B cell (primary cell): Measurements from ENCODE around the gene ELMO1. TPM values are rescaled to one million over a fixed set of nuclear protein-coding genes. Genes with fewer than 3 reads are reported as not detected.

Experiments
- ATAC-seq: fragments of 200-7000 bp; cut with Tn5 transposase; one replicate; pipeline ENCODE4 v1.10.0; 2021; ENCODE audit warnings: low read depth, mild to moderate bottlenecking, moderate number of reproducible peaks, moderate library complexity
- CTCF ChIA-PET: fragments of 350-600 bp; sonication (Branson Sonifier 250); formaldehyde crosslinking; loops from one replicate; lab custom pipeline; 2021; ENCODE audit warnings: antibody characterized with exemption, inconsistent platforms; lab: Charles Lee
- POLR2A ChIA-PET: fragments of 350-600 bp; sonication (Branson Sonifier 250); formaldehyde crosslinking; loops from one replicate; lab custom pipeline; 2021; ENCODE audit warnings: antibody characterized with exemption; lab: Charles Lee
- DNase-seq: peaks from one replicate; pipeline ENCODE4 v3.0.0; 2013
- H2AFZ ChIP-seq: 2 replicates; pipeline ENCODE4 v1.6.1; 2012; ENCODE audit warnings: mild to moderate bottlenecking, low read depth, low read length; ENCODE audit not compliant: insufficient read depth, poor library complexity, severe bottlenecking
- H3K27ac ChIP-seq, 2 donors: 1 replicate in 1 of 2; 2 replicates in 1 of 2; pipeline ENCODE4 v1.5.1; 2012 to 2013; ENCODE audit warnings: low read length in 2 of 2, mild to moderate bottlenecking in 2 of 2, moderate library complexity in 1 of 2
- H3K27me3 ChIP-seq, 4 experiments: fragments of 200-600 bp in 1 of 4; sonication (generic) in 1 of 4; replicated peaks in 1 of 4; 1 replicate in 2 of 4; 2 replicates in 2 of 4; pipeline versions ENCODE4 v1.6.1 to v1.7.0; 2013 to 2016; ENCODE audit warnings: low read length in 3 of 4, mild to moderate bottlenecking in 2 of 4, mixed read lengths in 1 of 4, moderate library complexity in 1 of 4; ENCODE audit not compliant: insufficient read depth in 4 of 4, control insufficient read depth in 3 of 4; ENCODE audit errors: control extremely low read depth in 1 of 4
- H3K36me3 ChIP-seq, 2 experiments: replicated peaks in 1 of 2; 1 replicate in 1 of 2; 2 replicates in 1 of 2; pipeline versions ENCODE4 v1.6.1 to v1.7.1; 2013; ENCODE audit warnings: low read length in 1 of 2; ENCODE audit not compliant: insufficient read depth in 2 of 2, control insufficient read depth in 1 of 2; ENCODE audit errors: control extremely low read depth in 1 of 2, extremely low read depth in 1 of 2
- H3K4me1 ChIP-seq, 2 donors: fragments of 200-600 bp in 1 of 2; sonication (generic) in 1 of 2; 1 replicate in 1 of 2; 2 replicates in 1 of 2; pipeline versions ENCODE4 v1.5.1 to v1.6.1; 2013 to 2017; ENCODE audit warnings: low read length in 2 of 2; ENCODE audit not compliant: control insufficient read depth in 2 of 2, insufficient read depth in 2 of 2
- H3K4me2 ChIP-seq: replicated peaks from 2 replicates; pipeline ENCODE3; 2012; ENCODE audit warnings: mild to moderate bottlenecking, low read depth, low read length; ENCODE audit not compliant: poor library complexity, severe bottlenecking
- H3K4me3 ChIP-seq, 5 experiments: fragments of 200-600 bp in 1 of 5; sonication (generic) in 1 of 5; 1 replicate in 3 of 5; 2 replicates in 2 of 5; pipeline versions ENCODE4 v1.5.1 to v1.7.0; 2011 to 2016; ENCODE audit warnings: low read length in 4 of 5, mild to moderate bottlenecking in 4 of 5, low read depth in 2 of 5, control low read depth in 1 of 5, moderate library complexity in 1 of 5; ENCODE audit not compliant: insufficient read depth in 1 of 5; ENCODE audit errors: control extremely low read depth in 1 of 5, extremely low read depth in 1 of 5
- H3K79me2 ChIP-seq: fragments of 200-600 bp; sonication (generic); one replicate; pipeline ENCODE4 v1.6.0; 2016; ENCODE audit warnings: low read length; ENCODE audit not compliant: control insufficient read depth, insufficient read depth
- H3K9ac ChIP-seq: fragments of 200-600 bp; sonication (generic); 2 replicates; pipeline ENCODE4 v1.6.1; 2017; ENCODE audit warnings: mild to moderate bottlenecking, low read length, moderate library complexity
- H3K9me3 ChIP-seq, 3 donors: one replicate each; pipeline versions ENCODE4 v1.6.1 to v1.7.1; 2013; ENCODE audit warnings: low read length in 2 of 3; ENCODE audit not compliant: control insufficient read depth in 2 of 3, insufficient read depth in 1 of 3; ENCODE audit errors: control extremely low read depth in 1 of 3
- H4K20me1 ChIP-seq: 2 replicates; pipeline ENCODE4 v1.6.0; 2012; ENCODE audit warnings: mild to moderate bottlenecking, low read length; ENCODE audit not compliant: insufficient read depth, control insufficient read depth, poor library complexity, severe bottlenecking
- H3K27ac Mint-ChIP-seq: one replicate; pipeline ENCODE4 v1.8.0; 2021; ENCODE audit warnings: mixed read lengths
- H3K27me3 Mint-ChIP-seq: one replicate; pipeline ENCODE4 v1.8.0; 2021; ENCODE audit warnings: mixed read lengths
- H3K4me1 Mint-ChIP-seq: one replicate; pipeline ENCODE4 v1.8.0; 2021; ENCODE audit warnings: mixed read lengths
- H3K4me3 Mint-ChIP-seq: one replicate; pipeline ENCODE4 v1.8.0; 2021; ENCODE audit warnings: mixed read lengths
- H3K9me3 Mint-ChIP-seq: one replicate; pipeline ENCODE4 v1.8.0; 2022; ENCODE audit warnings: mixed read lengths; ENCODE audit not compliant: insufficient read depth
- CTCF ChIP-seq: fragments of 200-600 bp; IDR thresholded peaks from one replicate; pipeline ENCODE4 v1.8.0; 2022; ENCODE audit warnings: antibody characterized with exemption, mild to moderate bottlenecking
- EZH2 ChIP-seq: IDR thresholded peaks from 2 replicates; pipeline ENCODE4 v1.6.1; 2012; ENCODE audit warnings: borderline replicate concordance, low read depth, mild to moderate bottlenecking, moderate library complexity, low read length; ENCODE audit not compliant: insufficient read depth, poor library complexity, severe bottlenecking
- WGBS: methylation state at CpG from one replicate; pipeline ENCODE4 v1.1.5; 2013; ENCODE audit warnings: missing lambda C conversion rate; ENCODE audit not compliant: insufficient coverage; 5-methylcytosine and 5-hydroxymethylcytosine counted together
- intact Hi-C: fragments of 100-400 bp; cut with micrococcal nuclease; formaldehyde crosslinking; loops from one replicate; pipeline ENCODE4 v1.10.0; 2022
- polyA plus RNA-seq: library from polyadenylated mRNA; depleted of rRNA; stranded (reverse); fragments of >200 nt; gene quantifications from 2 replicates; pipeline ENCODE4 v1.2.3, GENCODE V29; 2012
- total RNA-seq, 2 donors: library from RNA; stranded (reverse); fragments of 120-200 nt in 1 of 2; gene quantifications; 1 replicate in 1 of 2; 2 replicates in 1 of 2; pipeline versions ENCODE4 v1.2.3 to v1.2.4, GENCODE V29; 2013 to 2022

Gene ELMO1
- total and polyA plus RNA-seq, 2 donors (not counting 1 experiment from before 2014, with no cell fraction given): 44.7 to 177 TPM

GRCh38 chr7:36855330-36855729, 593.3 kb downstream of the ELMO1 start:
- Histone ChIP-seq H3K27ac (no peak overlapping the region), H4K20me1 (no peaks in the 10 kb centered on the region), H3K36me3 (peaks cover 0 to 61% of the 10 kb centered on the region in 2 experiments), H2AFZ (no peak overlapping the region), H3K4me2 (no peak overlapping the region), H3K79me2 (no peaks in the 10 kb centered on the region), H3K9me3 (no peaks in the 10 kb centered on the region), H3K4me1 (no peaks in the 10 kb centered on the region), H3K27me3 (no peaks in the 10 kb centered on the region), H3K9ac (no peak overlapping the region), H3K4me3 (no peak overlapping the region)
- ChIA-PET CTCF (no interaction called here), POLR2A (no interaction called here)
- no peak overlapping the region for H3K27ac Mint-ChIP-seq
- intact Hi-C loops: no loop called here
- TF ChIP-seq CTCF (no peak), EZH2 (no peak)
- H3K4me1 Mint-ChIP-seq: no peaks in the 10 kb centered on the region
- no peak for ATAC-seq
- H3K9me3 Mint-ChIP-seq: peaks cover 2% of the 10 kb centered on the region
- DNase-seq: no peak
- no peak overlapping the region for H3K4me3 Mint-ChIP-seq
- 97% methylated on average over 13 of the region's 15 CpGs for WGBS
- H3K27me3 Mint-ChIP-seq: no peaks in the 10 kb centered on the region

- H3K27me3 ChIP-seq: no peaks in the 10 kb centered on the region
- H3K9me3 Mint-ChIP-seq: peaks cover 2% of the 10 kb centered on the region
- no peak overlapping the region for H2AFZ ChIP-seq
- no peaks in the 10 kb centered on the region for H3K4me1 Mint-ChIP-seq
- 98% methylated on average over 8 of the region's 9 CpGs for WGBS
- no peaks in the 10 kb centered on the region for H3K4me1 ChIP-seq
- no peak overlapping the region for H3K27ac Mint-ChIP-seq
- no peaks in the 10 kb centered on the region for H3K9me3 ChIP-seq
- no peak for ATAC-seq
- no peak overlapping the region for H3K4me3 Mint-ChIP-seq
- POLR2A ChIA-PET: no interaction called here
- H3K79me2 ChIP-seq: no peaks in the 10 kb centered on the region
- H3K27ac ChIP-seq: no peak overlapping the region
- H3K4me3 ChIP-seq: no peak overlapping the region
- no peak for TF ChIP-seq EZH2
- TF ChIP-seq CTCF: no peak
- no peaks in the 10 kb centered on the region for H3K27me3 Mint-ChIP-seq
- H3K36me3 ChIP-seq: peaks cover 0 to 54% of the 10 kb centered on the region in 2 experiments
- CTCF ChIA-PET: no interaction called here
- no peak overlapping the region for H3K9ac ChIP-seq
- intact Hi-C loops: no loop called here
- no peak overlapping the region for H3K4me2 ChIP-seq
- no peaks in the 10 kb centered on the region for H4K20me1 ChIP-seq
- DNase-seq: no peak
These were observed 594.0 kb downstream of the ELMO1 start for GRCh38 chr7:36854652-36855051.
